C1 segment of cervical spinal cord (tissue), 14 donors: ENCODE measurements around the gene FCAMR.
A peak's percentile ranks its signal among the peaks of the same experiment; 100 is the strongest.

ENCODE experiments used
- DNase-seq, 14 donors: peaks; one replicate each; lab custom pipeline; 2025; lab: John Stamatoyannopoulos, UW

FCAMR gene, protein sequence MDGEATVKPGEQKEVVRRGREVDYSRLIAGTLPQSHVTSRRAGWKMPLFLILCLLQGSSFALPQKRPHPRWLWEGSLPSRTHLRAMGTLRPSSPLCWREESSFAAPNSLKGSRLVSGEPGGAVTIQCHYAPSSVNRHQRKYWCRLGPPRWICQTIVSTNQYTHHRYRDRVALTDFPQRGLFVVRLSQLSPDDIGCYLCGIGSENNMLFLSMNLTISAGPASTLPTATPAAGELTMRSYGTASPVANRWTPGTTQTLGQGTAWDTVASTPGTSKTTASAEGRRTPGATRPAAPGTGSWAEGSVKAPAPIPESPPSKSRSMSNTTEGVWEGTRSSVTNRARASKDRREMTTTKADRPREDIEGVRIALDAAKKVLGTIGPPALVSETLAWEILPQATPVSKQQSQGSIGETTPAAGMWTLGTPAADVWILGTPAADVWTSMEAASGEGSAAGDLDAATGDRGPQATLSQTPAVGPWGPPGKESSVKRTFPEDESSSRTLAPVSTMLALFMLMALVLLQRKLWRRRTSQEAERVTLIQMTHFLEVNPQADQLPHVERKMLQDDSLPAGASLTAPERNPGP

DNA sequence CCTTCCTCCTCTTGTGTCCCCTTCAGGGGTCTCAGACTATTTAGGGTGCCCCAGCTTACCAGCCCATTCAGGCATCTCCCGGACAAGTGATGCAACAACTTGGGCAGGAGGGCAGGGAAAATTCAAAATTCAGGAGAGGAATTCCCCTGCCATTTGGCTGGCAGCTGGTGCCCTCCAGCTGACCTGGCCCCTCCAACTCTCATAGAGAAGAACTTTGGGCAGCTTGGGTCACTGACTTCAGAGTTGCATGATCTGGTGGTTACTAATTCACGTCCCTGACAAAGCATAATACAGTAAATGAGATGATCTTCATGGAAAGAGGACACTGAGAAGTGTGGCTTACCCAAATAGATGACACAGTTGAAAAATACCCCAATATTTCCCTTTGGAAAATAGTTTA, at the start of gene FCAMR:
Gene FCAMR, minus strand, starts transcription at position 15 of the 400 bp plus-strand sequence. CDS start 335 bp downstream, outside the sequence.
- no peak for DNase-seq

DNA sequence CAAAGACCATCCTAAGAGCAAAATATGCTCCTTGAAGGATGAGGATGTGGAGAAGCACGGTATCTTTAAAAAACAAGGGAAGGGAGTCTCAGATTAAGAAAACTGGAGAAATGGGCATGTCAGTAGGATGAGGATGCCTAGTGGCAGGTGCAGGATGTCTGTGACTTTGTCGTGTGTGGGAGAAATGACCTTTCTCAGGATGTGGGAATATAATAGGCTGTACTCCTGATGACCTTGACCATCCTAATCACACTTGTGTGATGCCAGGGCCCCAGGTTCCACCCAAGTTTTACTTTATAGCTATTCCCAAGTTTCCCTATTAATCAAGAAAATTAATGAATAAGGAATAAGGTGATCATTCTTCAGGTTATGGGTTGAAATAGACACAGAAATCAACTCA, 49.4 kb upstream of the FCAMR start:
- no peak for DNase-seq

DNA sequence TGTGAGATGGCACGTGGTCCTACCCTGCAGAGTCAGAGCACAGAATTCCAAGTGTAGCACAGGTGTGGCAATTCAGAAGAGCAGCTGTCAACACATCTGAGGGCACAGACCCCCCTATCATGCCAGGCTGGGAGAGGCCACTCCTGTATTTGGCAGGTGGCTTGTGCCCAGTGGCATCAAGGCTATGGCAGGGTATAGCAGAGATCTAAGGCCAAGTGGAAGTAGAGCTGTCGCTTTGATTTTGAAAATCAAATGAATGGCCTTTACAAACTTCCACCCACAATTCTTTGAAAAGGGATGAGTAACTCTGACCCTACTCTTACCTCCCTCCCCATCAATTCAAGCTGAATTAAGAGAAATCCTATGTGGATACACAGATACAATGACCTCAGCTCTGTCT, 48.9 kb upstream of the FCAMR start:
- DNase-seq: no peak

DNA sequence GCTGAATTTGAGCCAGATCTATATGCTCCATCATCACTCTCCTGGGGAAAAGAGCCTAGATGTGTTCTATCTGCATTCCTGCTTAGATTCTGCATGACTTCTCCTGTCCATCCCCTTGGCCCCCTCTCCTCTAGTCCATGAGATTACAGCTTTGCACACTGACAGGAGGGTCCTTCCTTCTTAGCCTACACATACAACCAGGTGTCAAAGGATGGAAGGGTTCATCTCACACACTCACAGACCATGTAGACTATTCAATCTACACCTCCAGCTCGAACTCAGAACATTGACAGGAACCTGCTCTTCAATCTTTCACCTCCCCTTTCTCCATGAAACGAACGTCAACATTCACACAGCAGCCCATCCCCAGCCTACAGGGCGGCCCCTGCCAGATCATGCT, 48.4 kb upstream of the FCAMR start:
- no peak for DNase-seq

DNA sequence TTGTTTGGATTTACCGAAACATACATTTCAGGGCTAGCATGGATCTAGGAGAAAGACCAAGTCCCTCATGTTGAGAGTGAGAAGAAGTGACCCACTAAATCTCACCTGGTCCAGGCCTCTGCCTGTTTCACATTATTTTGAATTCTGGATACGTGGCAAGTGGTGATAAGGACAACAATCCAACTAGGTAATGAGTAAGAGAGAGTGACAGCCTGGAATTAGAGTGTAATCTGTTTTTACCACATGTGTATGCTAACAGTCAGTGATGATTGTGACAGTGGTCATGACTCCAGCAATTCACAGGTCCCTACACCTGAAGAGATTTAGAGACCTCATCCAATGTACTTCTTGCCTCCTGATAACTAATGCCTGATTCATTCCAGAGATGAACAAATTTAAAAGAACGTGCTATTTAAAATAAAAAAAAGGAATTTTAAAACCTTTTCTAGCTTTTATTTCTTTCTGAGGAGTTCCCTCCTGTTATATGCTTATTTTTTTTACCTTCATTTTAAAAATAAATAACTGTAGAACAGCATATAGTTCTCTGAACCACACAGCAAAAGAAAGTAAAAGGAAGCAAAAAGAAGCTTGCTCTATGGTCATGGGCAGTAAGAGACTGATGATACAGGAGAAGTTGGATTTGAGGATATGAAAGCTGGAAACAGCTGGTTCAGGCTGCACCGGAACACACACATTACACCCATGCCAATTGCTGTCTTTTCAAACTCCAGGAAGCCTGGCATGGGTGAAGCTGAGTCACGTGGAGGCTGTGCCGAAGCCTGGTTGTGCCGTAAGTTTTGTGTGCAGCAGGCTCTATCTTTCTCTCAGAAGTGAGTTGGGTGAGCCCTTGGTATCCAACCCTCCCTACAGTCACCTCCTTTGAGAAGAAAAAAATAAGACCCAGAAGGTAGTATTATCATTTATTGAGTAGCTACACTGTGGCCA, 47.6 kb upstream of the FCAMR start:
- DNase-seq: peak in 3 of 14 donors; percentile 15 to 33 (median 27)

DNA sequence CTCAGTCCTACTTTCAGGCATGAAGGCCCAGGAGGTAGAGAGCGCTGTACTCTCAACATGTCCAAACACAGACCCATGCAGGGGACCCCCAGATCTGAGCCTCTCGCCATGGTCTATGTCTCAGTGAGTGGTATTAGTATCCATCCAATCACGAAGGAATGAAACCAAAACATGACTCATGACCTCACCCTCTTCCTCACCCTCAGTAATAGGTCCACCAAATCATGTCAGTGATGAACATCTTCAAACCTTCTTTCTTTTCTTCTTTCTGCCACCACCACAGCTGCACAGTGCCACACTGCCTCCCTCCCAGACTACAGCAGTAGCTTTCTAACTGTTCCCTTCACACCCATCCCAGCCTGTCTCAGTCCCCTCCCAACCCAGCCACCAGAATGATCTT, 45.5 kb upstream of the FCAMR start:
- DNase-seq: no peak

DNA sequence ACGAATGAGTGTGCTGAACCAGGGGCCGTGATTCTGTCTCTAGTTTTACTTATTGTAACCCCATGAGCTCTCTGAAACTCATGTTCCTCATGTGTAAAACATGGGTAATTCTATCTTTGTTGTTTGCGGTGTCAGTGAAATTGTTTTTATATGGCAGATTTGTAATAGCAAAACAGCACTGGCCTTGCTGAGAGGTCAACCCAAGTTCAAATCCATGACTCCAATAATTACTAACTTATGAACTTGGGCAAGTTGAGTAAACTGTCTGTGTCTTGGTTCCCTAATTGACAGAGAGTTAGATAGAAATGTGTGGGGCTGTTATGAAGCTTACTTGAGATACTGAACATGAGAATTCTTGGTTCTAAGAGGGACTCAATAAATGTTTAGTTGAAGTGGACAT, 44.5 kb upstream of the FCAMR start:
- DNase-seq: no peak

DNA sequence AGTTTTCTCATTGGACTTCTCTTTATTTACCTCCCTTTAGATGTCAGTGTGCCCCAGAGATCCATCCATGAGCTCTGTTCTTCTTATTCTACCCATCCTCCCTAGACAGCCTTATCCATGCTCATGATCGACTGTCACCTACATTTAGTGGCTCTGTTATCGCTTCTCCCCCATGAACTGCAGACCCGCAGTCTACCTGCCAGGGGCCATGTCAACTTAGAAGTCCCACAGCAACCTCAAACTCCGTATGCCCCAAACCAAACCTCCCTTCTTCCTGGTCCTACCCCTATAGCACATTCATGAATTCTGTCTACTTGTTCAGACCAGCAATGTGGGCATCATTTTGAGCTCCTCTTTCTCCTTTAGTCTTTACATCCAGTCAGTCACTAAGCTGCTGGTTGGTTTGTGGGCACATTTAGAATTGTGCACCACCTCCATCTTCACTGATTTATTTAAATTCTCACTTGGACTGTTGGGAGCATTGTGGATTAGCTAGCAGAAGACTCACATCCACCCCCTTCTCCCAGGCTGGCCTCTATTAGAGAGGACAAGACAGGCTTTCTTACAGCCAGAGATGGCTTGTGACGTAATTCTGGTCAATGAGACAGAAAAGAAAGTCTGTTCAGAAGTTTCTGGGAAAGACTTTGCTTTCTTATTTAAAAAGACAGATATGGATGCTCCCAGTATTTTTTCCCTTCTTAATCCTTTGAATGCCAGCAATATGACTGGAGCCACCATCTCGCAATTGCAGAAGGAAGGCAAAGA, 43.2 kb upstream of the FCAMR start:
- no peak for DNase-seq

DNA sequence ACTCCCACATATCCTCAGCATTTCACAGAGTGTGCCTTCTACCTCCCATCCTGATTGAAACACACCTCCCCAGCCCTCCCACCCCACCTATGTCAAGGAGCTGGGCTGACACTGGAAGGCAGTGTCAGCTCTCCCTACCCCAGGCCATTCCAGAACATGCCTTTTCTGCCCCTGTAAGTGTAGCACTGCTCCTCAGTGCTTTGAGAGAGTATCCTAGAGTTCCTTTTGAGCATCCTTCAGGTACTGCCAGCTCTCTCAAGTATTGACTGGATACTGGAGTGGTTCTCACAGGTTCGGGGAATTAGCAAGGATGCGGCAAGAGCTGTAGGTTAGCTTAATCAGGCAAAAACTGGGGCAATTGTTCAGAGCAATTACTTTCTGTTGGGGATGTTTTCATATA, 40.5 kb upstream of the FCAMR start:
- DNase-seq: no peak

DNA sequence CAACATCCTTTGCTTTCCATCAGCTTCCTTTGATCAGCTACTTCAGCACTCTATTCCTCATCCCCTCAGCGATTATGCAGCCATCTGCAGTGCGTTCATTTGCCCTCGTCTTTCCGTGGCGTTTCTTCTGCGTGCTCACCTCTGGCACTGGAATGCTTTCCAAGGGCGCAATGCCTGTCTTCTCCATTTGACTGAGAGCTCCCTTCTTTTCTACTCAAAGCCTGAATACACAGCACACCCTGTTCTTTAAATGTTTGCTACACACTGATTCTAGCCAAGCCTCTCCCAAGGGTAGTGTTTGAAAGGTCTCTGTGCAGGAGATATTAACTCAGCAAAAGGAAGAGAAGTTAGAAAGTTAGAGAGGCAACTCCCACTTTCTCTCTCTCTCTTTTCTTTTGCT, 39.7 kb upstream of the FCAMR start:
- DNase-seq: no peak

DNA sequence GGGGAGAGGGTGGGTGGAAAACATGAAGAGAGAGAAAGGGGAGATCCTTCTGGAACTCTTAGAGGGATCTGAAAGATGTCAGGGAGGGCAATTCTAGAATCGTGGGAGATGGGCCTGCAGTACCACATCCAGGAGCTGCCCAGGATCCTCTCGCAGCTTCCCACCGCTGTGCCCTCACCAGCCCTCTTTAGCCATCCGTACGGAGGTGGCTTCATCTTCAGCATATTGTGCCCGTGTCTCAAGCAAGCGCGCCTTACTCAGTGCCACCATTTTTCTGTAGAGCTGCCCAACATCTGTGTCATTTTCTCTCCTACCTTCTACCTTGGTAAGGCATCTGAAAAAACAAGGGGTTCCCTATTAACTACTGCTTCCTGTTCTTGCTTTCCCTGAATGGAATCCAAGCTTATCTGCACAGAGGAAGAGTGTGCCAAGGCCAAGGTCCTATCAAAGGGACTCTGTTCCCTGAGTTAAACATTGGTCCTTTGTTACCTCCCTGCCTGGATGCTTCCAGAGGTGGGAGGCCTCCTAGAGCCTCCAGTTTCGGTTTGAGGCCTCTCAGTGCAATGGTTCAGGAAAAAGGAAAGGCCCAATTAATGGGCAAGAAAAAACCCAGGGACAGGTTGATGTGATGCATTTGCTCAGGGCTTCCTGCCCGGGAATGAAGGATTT, 39.1 kb upstream of the FCAMR start:
- DNase-seq: no peak

DNA sequence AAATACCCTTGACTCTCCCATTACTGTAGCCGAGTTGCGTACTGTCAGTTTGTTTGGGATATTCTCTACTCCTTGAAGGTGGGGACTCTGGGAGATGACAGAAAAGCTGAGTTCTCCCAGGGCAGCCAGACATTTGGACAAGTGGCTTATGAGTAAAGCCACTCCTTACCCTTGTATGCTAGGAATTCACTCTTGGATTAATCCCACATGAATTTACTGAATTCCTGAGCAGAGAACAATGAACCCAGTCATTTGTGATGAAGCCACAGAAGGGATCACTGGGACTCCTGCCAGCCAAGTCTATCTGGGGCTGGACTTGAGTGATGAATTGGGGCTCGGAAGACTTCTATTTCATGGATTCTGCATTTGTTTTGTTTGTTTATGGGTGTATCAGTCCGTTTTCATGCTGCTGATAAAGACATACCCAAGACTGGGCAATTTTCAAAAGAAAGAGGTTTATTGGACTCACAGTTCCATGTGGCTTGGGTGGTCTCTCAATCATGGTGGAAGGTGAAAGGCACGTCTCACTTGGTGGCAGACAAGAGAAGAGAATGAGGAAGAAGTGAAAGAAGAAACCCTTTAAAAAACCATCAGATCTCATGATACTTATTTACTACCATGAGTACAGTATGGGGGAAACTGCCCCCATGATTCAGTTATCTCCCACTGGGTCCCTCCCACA, 37.2 kb upstream of the FCAMR start:
- no peak for DNase-seq

DNA sequence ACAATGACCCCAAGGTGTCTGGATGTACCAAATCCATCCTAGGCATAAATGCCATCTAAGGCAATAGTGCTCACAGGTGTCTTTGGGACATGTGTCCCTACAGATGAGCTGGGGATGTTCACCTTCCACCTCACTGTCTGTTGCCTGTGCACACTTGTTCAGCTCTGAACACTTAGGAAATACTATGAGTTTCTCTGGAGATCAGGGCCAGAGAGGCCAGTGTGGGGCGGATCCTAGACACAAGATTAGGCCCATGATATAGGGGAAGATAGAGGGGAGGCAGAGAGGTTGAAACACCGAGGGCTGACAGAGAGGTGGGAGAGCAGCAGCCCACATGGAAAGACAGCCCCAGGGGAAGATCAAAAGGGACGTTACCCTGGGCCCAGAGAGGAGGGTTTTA, 36.7 kb upstream of the FCAMR start:
- DNase-seq: no peak

DNA sequence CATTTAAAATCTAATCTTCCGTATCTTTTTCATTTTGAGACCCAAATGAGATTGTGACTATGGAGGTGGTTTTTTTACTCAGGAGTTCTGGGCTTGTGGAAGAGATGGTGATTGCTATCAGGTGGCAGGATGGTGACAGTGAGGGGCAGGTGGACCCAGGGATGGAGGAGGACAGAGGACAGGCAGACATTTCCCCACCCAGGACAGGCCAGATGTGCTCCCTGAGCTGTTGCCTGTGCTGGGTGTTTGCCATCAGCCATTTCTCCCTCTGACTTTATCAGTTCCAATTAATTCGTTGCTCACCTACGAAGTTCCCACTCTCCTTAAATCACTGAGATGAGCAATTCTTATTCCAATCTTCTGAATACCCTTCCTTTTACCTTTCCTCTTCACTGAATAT, 35.8 kb upstream of the FCAMR start:
- no peak for DNase-seq

DNA sequence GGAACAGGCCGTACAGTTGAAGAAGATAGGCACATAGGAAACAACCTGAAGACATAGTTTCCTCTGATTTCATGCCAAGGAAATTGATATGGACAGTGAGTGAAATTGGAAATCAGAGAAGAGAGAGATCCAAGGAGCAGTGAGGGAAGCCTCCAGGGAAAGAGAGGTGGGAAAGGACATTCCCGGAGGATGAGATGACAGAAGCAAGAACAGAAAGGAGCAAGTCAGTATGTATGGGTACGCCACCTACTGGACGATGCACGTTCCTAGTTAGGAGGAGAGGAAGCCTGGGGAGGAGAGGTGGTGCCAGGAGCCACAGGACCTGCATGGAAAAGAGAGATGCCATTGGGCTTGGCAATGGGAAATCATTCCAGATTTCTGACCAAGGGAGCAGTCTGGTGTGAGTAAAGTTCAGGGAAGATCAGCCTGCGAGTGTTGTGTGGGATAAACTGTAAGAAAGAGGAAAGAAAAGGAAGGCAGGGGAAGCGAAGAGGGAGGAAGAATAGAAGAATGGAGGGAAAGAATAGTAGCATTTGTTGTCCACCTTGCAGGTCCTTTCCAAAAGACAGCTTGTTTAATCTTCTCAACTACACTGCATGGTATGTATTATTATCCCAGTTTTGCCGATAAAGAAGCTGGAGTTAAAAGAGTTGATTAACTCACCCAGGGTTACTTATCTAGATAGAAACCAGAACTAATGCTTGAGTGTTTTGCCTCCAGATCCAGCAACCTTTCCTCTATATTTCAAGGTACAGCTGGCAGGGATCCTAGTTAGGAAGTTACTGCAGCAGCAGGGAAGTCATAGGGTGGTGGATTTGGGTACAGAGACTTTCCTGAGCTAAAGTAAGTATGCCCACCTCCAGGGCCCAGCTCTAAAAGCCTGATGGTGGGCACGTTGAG, 34.9 kb upstream of the FCAMR start:
- no peak for DNase-seq

DNA sequence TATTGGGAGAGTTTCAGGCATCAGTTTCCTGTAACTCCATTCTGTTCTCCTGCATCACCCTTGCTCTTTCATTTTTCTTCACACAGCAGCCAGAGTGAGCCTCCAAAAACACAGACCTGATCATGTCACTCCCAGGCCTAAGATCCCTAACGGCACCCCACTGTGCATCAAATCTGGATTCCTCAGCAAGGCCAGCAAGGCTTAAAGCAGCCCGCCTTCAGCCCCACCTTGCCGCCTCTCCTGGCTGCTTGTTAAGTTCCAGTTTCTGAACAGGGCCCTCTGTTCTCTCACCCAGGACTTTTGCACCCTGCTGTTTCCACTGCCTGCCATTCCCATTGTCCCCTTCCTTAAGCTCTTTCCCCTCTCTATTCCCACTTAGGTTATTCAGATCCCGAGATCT, 33.0 kb upstream of the FCAMR start:
- DNase-seq: no peak

DNA sequence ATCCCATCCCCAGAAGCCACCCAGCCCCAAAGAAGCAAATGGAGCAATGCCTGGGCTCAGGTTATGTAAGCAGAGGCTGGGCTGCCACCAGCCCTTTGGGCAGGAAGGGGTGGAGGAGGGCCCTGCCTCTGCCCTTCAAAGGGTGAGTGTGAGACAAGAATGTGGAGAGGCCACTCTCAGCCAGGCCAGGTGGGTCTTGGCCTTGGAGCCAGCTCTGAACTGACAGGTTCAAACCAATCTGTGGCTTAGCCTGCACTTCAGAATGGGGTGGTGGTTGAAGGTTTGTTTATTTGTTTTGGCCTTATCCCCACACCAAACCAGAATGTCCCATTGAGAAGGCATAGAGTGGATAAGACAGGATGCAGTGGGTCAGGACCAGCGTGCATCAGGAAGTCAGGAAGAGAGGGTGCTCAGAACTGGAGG, 32.5 kb upstream of the FCAMR start:
- no peak for DNase-seq

DNA sequence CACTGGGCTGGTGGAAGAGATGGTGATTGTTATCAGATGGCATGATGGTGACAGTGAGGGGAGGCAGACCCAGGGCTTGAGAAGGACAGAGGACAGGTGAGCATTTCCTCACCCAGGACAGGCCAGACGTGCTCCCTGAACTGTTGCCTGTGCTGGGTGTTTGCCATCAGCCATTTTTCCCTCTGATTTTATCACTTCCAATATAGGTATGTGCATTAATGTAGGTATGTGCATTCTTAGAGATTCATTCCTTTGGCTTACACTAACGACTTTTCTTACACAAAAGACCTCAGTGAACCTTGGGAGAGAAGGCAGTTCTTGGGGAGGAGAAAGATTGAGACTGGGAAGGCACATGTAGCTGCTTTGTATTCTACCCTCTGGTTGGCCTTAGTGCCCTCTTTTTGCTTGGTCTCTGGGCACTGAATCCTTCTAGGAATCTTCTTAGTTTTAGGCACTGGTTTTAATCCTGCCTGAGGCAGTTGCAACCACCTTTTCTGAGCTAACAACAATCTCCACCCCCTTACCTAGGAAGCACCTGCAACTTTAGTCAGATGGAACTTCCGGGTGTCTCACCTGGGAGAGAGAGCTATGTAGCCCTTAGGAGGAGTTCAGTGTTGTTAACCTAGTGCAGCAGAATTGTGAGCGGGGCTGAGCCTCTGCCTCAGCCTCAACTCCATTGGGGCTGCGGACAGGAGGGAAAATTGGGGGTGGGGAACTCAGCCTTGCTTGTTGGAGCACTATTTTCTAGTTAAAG, 31.4 kb upstream of the FCAMR start:
- DNase-seq: no peak
